Calu3 (cell line): ENCODE measurements around the gene BACH2. TPM values are rescaled to one million over a fixed set of nuclear protein-coding genes. Genes with fewer than 3 reads are reported as not detected.

Experiments used
- BruUV-seq: library from RNA; stranded (reverse); fragments of 400-500 nt; replicated peaks from 2 replicates; lab custom pipeline; 2021; lab: Mats Ljungman, UMichigan
- CTCF ChIA-PET: fragments of 300-600 bp; sonication (Branson Sonifier 250); formaldehyde crosslinking; loops from one replicate; lab custom pipeline; 2022; ENCODE audit warnings: antibody characterized with exemption; lab: Charles Lee
- DNase-seq: peaks from one replicate; pipeline ENCODE4 v3.0.0; 2022
- H3K27ac Mint-ChIP-seq: one replicate; pipeline ENCODE4 v1.8.0; 2022; ENCODE audit warnings: mixed read lengths; ENCODE audit not compliant: unreplicated experiment
- H3K27me3 Mint-ChIP-seq: one replicate; pipeline ENCODE4 v1.8.0; 2022; ENCODE audit warnings: mixed read lengths; ENCODE audit not compliant: unreplicated experiment
- H3K36me3 Mint-ChIP-seq: one replicate; pipeline ENCODE4 v1.8.0; 2022; ENCODE audit warnings: mild to moderate bottlenecking, moderate library complexity, mixed read lengths; ENCODE audit not compliant: insufficient read depth, unreplicated experiment
- H3K4me1 Mint-ChIP-seq: one replicate; pipeline ENCODE4 v1.8.0; 2022; ENCODE audit warnings: mild to moderate bottlenecking, low read depth, mixed read lengths; ENCODE audit not compliant: unreplicated experiment
- H3K4me3 Mint-ChIP-seq: one replicate; pipeline ENCODE4 v1.8.0; 2022; ENCODE audit warnings: mild to moderate bottlenecking, low read depth, moderate library complexity, mixed read lengths; ENCODE audit not compliant: unreplicated experiment
- H3K9me3 Mint-ChIP-seq: one replicate; pipeline ENCODE4 v1.8.0; 2022; ENCODE audit warnings: low read depth, mixed read lengths; ENCODE audit not compliant: unreplicated experiment
- CTCF ChIP-seq: fragments of 200-600 bp; IDR thresholded peaks from one replicate; pipeline ENCODE4 v1.8.0; 2022; ENCODE audit warnings: antibody characterized with exemption; ENCODE audit not compliant: unreplicated experiment
- intact Hi-C: fragments of 100-400 bp; cut with micrococcal nuclease; formaldehyde crosslinking; loops from one replicate; pipeline ENCODE4 v1.10.0; 2022; ENCODE audit not compliant: unreplicated experiment
- total RNA-seq: library from RNA; stranded (reverse); gene quantifications from 2 replicates; pipeline ENCODE4 v1.2.3, GENCODE V29; 2022

BACH2 gene
- total RNA-seq, 1 experiment from 2014 or later: 7.2 TPM

- Mint-ChIP-seq H3K4me1 (no peaks in the 10 kb centered on the region), H3K36me3 (no peaks in the 10 kb centered on the region), H3K27me3 (no peaks in the 10 kb centered on the region), H3K4me3 (no peak overlapping the region), H3K9me3 (no peaks in the 10 kb centered on the region), H3K27ac (no peak overlapping the region)
- no TSS peak for BruUV-seq
- intact Hi-C loops: no loop called here
- no peak for TF ChIP-seq CTCF
- peak; percentile 7 for DNase-seq
- CTCF ChIA-PET: no interaction called here
Measured at GRCh38 chr6:90000864-90001731, 295.5 kb downstream of the BACH2 start.

- intact Hi-C loops: no loop called here
Measured at GRCh38 chr6:89999945-90000825, 296.5 kb downstream of the BACH2 start.

GRCh38 chr6:89999154-89999553, 297.5 kb downstream of the BACH2 start:
- peak; percentile 71 for DNase-seq
- intact Hi-C loops: no loop called here
- Mint-ChIP-seq H3K4me3 (no peak overlapping the region), H3K36me3 (no peaks in the 10 kb centered on the region), H3K27me3 (no peaks in the 10 kb centered on the region), H3K27ac (no peak overlapping the region), H3K9me3 (no peaks in the 10 kb centered on the region), H3K4me1 (no peaks in the 10 kb centered on the region)
- BruUV-seq: no TSS peak
- CTCF ChIA-PET: interaction anchor here (0.6 to 0.7 kb wide), 4 partner anchors 22 to 564 kb away, joined by 3 to 6 read pairs (median 3); no protein-coding TSS in a partner anchor
- TF ChIP-seq CTCF: no peak

More at GRCh38 chr6:89999945-90000825, 296.5 kb downstream of the BACH2 start:
- BruUV-seq: no TSS peak
- no peaks in the 10 kb centered on the region for H3K9me3 Mint-ChIP-seq
- no peaks in the 10 kb centered on the region for H3K4me1 Mint-ChIP-seq
- no peaks in the 10 kb centered on the region for H3K27me3 Mint-ChIP-seq
- H3K36me3 Mint-ChIP-seq: no peaks in the 10 kb centered on the region
- no peak for TF ChIP-seq CTCF
- no peak overlapping the region for H3K4me3 Mint-ChIP-seq
- CTCF ChIA-PET: interaction anchor here (0.7 kb wide), 3 partner anchors 23 to 563 kb away, joined by 3 to 6 read pairs (median 3); no protein-coding TSS in a partner anchor
- no peak overlapping the region for H3K27ac Mint-ChIP-seq
- no peak for DNase-seq
